Mucosa of stomach (tissue), 1 donor: ENCODE measurements around the gene HMOX1.
A peak's percentile ranks its signal among the peaks of the same experiment; 100 is the strongest.

Experiments
- H3K27me3 ChIP-seq: one replicate; pipeline ENCODE4 v1.7.0; 2013; ENCODE audit warnings: mild to moderate bottlenecking, low read length; ENCODE audit not compliant: control insufficient read depth, insufficient read depth
- H3K36me3 ChIP-seq: one replicate; pipeline ENCODE4 v1.7.0; 2013; ENCODE audit warnings: low read length; ENCODE audit not compliant: control insufficient read depth, insufficient read depth
- H3K4me1 ChIP-seq: one replicate; pipeline ENCODE4 v1.7.0; 2013; ENCODE audit warnings: mild to moderate bottlenecking, low read length; ENCODE audit not compliant: control insufficient read depth, insufficient read depth
- H3K4me3 ChIP-seq: one replicate; pipeline ENCODE4 v1.7.0; 2013; ENCODE audit warnings: low read length
- H3K9ac ChIP-seq: one replicate; pipeline ENCODE4 v1.7.0; 2013; ENCODE audit warnings: mild to moderate bottlenecking, low read length, moderate library complexity
- H3K9me3 ChIP-seq: one replicate; pipeline ENCODE4 v1.7.0; 2013; ENCODE audit warnings: mild to moderate bottlenecking, low read length, moderate library complexity; ENCODE audit not compliant: control insufficient read depth
- donor health status: Pancreatic carcinoma.

HMOX1 gene

DNA sequence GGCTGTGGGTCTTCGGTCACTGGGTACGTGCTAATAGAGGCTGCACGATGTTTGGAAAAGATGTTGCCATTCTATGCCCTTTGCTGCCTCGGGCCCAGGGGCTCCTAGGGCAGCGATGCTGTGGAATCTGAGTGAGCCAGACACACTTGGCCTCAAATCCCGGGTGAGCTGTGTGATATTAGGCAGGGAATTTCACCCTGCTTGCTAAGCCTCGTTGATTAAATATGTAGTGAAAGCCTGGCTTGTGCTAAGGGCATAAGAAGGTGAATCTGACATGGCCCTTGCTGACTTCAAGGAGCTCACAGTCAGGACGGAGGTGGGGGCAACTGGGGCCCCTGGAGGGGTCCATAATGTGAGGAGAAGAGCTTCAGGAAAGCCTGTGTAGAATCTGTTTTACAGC is 5.4 kb upstream of the HMOX1 start:
- H3K4me1 ChIP-seq: peaks cover 44% of the 10 kb centered on the region
- no peak overlapping the region for H3K4me3 ChIP-seq
- no peaks in the 10 kb centered on the region for H3K9me3 ChIP-seq
- no peak overlapping the region for H3K9ac ChIP-seq
- no peaks in the 10 kb centered on the region for H3K27me3 ChIP-seq
- no peaks in the 10 kb centered on the region for H3K36me3 ChIP-seq

DNA sequence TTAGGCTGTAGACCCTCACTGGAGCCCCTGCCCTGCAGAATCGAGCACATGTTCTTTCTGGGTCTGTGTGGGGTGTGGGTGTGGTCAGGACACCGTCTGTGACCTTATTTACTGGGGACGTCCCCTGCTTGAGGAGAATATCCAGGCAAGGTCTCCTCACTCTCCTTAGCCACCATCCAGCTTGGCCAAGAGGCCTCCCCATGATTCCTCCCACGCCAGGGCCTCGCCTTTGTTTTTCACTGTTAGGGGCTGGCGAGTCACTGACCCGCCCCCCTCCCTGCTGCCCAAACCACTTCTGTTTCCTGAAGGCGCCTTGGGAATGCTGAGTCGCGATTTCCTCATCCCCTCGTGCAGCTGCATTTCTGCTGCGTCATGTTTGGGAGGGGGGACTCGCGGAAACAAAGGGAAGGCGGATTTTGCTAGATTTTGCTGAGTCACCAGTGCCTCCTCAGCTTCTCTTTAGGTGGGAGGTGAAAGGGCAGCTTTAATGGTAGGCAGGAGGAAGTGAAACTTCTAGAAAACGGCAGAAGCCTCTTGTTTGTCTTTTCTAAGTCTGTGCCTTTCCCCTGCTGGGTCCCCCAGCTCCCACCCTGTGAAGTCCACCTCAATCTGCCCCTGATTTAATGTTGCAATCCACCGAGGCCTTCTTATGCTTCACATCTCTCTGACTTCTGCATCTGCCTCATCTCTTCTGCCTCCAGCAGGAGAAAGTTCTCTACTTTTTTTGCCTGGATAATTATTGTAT is 4.0 kb upstream of the HMOX1 start:
- Histone ChIP-seq H3K9me3 (no peaks in the 10 kb centered on the region), H3K4me1 (peaks cover 53% of the 10 kb centered on the region), H3K36me3 (no peaks in the 10 kb centered on the region), H3K4me3 (no peak overlapping the region), H3K27me3 (no peaks in the 10 kb centered on the region), H3K9ac (peak overlapping the region; percentile 56)

DNA sequence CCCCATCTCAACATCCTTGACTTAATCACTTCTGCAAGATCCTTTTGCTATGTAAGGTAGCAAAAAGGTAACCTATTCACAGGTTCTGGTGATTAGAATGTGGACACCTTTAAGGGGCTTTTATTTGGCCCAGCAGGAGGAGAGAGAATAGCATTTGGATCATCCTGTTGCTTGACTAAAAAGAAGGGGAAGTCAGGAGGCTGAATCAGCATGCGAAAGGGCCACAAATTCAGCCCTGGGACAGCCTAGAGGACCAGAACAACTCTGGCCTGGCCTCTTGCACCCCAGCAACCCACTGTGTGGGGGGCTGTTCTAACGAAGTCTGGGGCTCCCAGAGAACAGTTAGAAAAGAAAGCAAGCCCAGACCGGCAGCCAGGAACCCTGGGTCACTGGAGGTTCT is 3.2 kb upstream of the HMOX1 start:
- Histone ChIP-seq H3K9ac (no peak overlapping the region), H3K4me1 (peaks cover 53% of the 10 kb centered on the region)

DNA sequence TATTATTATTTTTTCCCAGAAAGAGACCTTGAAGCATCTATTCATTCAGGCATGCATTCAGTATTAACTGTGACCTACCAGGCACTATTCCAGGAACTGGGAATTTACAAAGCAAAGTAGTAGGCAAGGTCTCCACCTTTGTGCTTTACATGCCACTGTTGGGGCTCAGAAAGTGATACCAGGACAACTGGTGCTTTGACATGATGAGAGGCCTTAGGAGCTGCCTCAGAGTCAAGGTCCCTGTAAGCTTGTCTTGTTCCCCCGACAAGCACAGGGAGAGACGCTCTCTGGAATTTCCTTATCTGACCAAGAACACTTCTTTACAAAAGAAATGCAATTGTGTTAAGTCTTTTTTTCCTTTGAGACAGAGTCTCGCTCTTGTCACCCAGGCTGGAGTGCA is 2.3 kb upstream of the HMOX1 start:
- Histone ChIP-seq H3K9ac (no peak overlapping the region), H3K4me1 (peaks cover 53% of the 10 kb centered on the region), H3K4me3 (no peak overlapping the region), H3K27me3 (peaks cover 4% of the 10 kb centered on the region), H3K36me3 (no peaks in the 10 kb centered on the region), H3K9me3 (no peaks in the 10 kb centered on the region)

More for the DNA sequence above, 3.2 kb upstream of the HMOX1 start:
- no peaks in the 10 kb centered on the region for H3K27me3 ChIP-seq
- H3K9me3 ChIP-seq: no peaks in the 10 kb centered on the region
- no peaks in the 10 kb centered on the region for H3K36me3 ChIP-seq
- H3K4me3 ChIP-seq: no peak overlapping the region

DNA sequence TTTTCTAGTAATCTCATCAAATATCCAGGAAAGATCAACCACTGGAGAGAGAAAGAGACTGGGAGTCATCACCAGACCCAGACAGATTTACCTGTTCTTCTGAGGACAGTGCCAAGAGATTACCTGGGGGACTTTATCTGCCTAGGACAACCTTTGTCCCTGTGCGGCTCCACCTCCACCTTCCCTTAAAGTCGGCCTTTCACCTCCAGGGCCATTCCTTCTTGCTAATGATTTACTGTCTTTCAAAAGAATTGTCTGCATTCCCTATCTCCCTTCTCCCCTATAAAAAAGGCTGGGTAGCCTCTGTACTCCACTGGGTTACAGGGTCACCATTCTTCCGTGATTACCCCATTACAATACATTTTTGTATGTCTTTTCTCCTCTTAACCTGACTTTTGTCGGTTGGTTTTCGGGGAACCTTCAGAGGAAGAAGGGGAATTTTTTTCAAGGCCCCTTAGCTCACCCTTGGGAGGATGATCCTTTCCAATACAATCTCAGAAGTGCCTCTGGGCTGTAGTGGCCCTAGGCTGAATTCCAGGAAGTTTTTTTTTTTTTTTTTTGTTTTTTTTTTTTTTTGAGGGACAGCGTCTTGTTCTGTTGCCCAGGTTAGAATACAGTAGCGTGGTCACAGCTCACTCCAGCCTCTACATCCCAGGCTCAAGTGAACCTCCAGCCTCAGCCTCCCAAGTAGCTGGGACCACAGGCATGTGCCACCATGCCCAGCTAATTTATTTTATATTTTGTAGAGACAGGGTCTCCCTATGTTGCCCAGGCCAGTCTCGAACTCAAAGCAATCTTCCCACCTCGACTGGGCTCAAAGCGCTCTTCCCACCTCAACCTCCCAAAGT is 1.5 kb upstream of the HMOX1 start:
- Histone ChIP-seq H3K36me3 (no peaks in the 10 kb centered on the region), H3K4me3 (no peak overlapping the region), H3K27me3 (peaks cover 4% of the 10 kb centered on the region), H3K9me3 (no peaks in the 10 kb centered on the region), H3K9ac (peak overlapping the region; percentile 35), H3K4me1 (peaks cover 53% of the 10 kb centered on the region)

DNA sequence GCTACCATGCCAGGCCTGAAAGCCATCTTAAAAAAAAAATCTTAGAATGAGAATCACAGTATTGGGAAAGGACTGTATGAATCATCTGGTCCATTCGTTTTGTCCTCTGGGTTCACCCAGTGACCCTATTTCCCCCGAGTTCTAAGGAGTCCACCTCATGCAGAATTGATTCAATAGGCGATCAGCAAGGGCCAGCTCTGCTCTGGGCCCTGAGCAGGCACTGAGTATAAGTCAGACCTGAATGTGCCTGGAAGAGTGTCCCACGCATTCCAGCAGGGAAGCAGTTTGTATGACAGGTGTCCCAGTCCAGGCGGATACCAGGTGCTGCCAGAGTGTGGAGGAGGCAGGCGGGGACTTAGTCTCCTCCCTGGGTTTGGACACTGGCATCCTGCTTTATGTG is 883 bp upstream of the HMOX1 start:
- Histone ChIP-seq H3K9ac (no peak overlapping the region), H3K36me3 (no peaks in the 10 kb centered on the region), H3K4me3 (no peak overlapping the region), H3K4me1 (peaks cover 53% of the 10 kb centered on the region), H3K9me3 (no peaks in the 10 kb centered on the region), H3K27me3 (peaks cover 4% of the 10 kb centered on the region)

DNA sequence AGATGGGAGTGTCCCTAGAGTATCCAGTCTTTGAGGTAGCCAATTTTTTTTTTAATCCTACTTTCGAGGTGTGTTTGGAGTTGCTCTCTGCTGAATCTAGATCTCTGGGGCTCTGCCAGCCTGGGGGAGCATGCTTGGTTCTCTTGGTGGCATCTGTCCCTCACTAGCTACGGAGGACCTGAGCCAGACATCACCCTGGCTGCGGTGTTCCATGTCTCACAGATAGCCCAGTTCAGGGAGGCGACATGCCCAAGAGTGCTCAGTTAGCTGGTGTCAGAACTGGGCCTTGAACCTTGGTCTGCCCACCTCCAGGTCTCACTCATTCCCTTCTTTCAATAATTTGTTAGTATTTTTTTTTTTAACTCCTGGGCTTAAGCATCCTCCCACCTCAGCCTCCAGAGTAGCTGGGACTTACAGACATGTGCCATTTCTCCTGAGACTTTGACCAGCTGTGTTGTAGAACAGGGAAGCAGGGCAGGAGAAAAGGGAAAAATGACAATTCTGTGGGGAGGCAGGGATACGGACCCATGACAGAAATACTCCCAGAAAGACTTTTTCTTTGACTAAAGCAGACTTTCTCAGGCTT is 621 bp downstream of the HMOX1 start:
- Histone ChIP-seq H3K9me3 (no peaks in the 10 kb centered on the region), H3K4me1 (peaks cover 49% of the 10 kb centered on the region), H3K4me3 (peak overlapping the region; percentile 1), H3K36me3 (no peaks in the 10 kb centered on the region), H3K9ac (peak overlapping the region; percentile 35), H3K27me3 (peaks cover 4% of the 10 kb centered on the region)

DNA sequence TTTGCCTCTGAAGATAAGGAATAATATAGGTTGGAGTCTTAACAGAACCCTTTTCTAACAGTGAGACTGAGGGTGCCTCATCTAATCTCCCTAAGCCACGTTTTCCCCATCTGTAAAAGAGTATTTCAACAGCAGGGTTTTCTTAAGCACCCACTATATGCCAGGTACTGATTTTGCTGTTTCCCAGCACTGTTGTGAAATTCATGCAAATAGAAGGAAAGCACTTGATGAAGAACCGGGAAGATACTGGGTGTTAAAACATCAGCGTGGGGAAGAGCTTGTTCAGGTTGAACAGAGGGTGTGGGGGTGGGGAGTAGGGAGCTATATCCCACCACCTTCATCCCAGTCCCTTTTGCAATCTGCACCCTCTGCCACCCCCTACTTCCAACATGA is 2.8 kb downstream of the HMOX1 start:
- H3K36me3 ChIP-seq: no peaks in the 10 kb centered on the region
- no peaks in the 10 kb centered on the region for H3K9me3 ChIP-seq
- no peak overlapping the region for H3K4me3 ChIP-seq
- H3K4me1 ChIP-seq: peaks cover 28% of the 10 kb centered on the region
- no peak overlapping the region for H3K9ac ChIP-seq
- H3K27me3 ChIP-seq: peaks cover 4% of the 10 kb centered on the region

DNA sequence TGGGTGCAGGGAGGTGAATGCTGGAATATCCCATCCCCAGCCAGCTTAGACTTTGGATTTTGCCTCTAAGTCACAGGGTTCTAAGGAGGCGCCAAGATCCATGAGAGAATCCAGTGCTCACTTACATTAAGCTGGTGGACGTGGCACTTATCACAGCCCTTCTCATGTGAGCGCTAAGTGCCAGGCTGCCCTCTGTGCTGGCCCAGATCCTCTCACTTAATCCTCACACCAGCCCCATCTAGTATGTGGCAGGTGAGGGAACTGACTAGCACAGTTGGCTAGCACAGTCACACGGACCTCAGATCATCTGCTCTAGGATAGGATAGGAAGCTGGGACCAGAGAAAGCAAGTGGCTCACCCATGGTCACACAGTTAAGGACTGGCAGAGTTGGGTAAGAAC is 3.6 kb downstream of the HMOX1 start:
- Histone ChIP-seq H3K9ac (no peak overlapping the region), H3K9me3 (no peaks in the 10 kb centered on the region), H3K4me3 (no peak overlapping the region)

DNA sequence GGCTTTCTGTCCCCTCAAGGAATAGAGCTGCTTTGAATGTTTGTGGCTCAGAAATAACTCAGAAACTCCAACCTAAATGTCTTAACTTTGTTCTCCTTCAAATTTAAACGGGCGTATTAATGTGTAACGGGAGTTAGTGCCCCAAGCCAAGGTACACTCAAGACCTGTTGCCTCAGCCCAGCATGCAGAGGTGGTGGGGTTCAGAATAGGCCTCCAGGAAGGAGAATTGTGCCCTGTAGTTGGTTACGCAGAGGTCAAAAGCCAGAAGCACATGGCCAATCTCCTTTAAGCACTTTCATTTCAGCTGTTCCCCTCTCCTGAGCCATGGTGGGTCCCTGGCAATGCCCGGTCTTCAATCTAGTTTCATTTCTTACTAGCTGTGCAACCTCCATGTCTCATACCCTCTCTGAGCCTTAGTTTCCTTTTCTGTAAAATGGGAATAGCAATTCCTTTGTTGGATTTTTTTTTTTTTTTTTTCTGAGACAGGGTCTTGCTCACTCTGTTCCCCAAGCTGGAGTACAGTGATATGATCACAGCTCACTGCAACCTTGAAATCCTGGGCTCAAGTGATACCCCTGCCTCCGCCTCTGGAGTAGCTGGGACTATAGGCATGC is 4.2 kb downstream of the HMOX1 start:
- Histone ChIP-seq H3K9me3 (no peaks in the 10 kb centered on the region), H3K36me3 (no peaks in the 10 kb centered on the region), H3K9ac (no peak overlapping the region), H3K27me3 (peaks cover 4% of the 10 kb centered on the region), H3K4me3 (no peak overlapping the region), H3K4me1 (peaks cover 14% of the 10 kb centered on the region)

More for the DNA sequence above, 3.6 kb downstream of the HMOX1 start:
- Histone ChIP-seq H3K36me3 (no peaks in the 10 kb centered on the region), H3K27me3 (peaks cover 4% of the 10 kb centered on the region), H3K4me1 (peaks cover 19% of the 10 kb centered on the region)

DNA sequence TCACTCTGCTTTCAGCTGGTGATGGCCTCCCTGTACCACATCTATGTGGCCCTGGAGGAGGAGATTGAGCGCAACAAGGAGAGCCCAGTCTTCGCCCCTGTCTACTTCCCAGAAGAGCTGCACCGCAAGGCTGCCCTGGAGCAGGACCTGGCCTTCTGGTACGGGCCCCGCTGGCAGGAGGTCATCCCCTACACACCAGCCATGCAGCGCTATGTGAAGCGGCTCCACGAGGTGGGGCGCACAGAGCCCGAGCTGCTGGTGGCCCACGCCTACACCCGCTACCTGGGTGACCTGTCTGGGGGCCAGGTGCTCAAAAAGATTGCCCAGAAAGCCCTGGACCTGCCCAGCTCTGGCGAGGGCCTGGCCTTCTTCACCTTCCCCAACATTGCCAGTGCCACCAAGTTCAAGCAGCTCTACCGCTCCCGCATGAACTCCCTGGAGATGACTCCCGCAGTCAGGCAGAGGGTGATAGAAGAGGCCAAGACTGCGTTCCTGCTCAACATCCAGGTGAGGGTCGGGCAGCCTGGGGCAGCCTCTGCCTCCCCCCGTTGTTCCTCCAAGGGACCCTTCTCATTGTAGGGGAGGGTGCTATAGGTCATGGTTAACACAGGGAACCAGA is 5.9 kb downstream of the HMOX1 start:
- no peak overlapping the region for H3K9ac ChIP-seq
- H3K36me3 ChIP-seq: no peaks in the 10 kb centered on the region
- H3K4me3 ChIP-seq: no peak overlapping the region
- peaks cover under 1% of the 10 kb centered on the region for H3K4me1 ChIP-seq
- no peaks in the 10 kb centered on the region for H3K9me3 ChIP-seq
- peaks cover 4% of the 10 kb centered on the region for H3K27me3 ChIP-seq
